ENCODE measurements around the gene KLF15.

GRCh38 chr3:126361211-126361610, 4.0 kb upstream of the KLF15 start:
- no peak for TF ChIP-seq CTCF (conservative IDR thresholded peaks at IDR 0.05; ENCODE audit: low read depth, low read length)
- TF ChIP-seq EZH2phosphoT487 (IDR thresholded peaks at IDR 0.05; ENCODE audit: borderline replicate concordance, low read length) = no peak
- no peak for TF ChIP-seq EZH2 (IDR thresholded peaks at IDR 0.05; ENCODE audit: low read length, unreplicated experiment)

Measured in PC-3 (cell line).